Ovary (tissue), 3 donors: ENCODE data around the gene TTC29.

Experiments
- EP300 ChIP-seq: sonication (generic); formaldehyde crosslinking; IDR thresholded peaks from one replicate; pipeline ENCODE4 v1.6.1; 2017; ENCODE audit warnings: antibody characterized with exemption
- TF ChIP-seq, protein P1 (sequence below), 3 donors: fragments of 450-650 bp in 2 of 3; fragments of 200-600 bp in 1 of 3; IDR thresholded peaks; one replicate each; pipeline versions ENCODE4 v1.5.1 to v1.8.0; 2016 to 2022; ENCODE audit warnings: antibody characterized with exemption in 3 of 3, mild to moderate bottlenecking in 1 of 3
- donor health status: DM: no; HTN: no; CAD: no.

DNA sequence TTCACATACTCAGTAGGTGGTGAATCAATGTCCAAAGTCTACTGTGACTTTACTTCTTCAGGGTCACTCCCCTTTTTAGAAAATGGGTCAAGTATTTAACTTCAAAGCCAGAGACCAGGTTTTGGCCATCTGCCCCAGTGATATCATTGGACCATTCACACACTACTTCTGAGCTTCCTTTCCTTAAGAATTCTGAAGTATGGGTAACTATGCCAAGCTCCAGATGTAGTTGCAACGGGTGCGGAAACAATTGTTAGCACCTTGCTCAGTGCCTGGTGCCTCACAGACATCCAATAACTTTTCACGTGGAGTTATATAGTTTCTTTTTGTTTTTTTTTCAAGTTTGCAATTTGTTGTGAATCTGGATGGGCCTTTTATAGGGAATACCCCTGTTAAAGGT, 62.6 kb downstream of the TTC29 start:
- TF ChIP-seq, protein P1, sequence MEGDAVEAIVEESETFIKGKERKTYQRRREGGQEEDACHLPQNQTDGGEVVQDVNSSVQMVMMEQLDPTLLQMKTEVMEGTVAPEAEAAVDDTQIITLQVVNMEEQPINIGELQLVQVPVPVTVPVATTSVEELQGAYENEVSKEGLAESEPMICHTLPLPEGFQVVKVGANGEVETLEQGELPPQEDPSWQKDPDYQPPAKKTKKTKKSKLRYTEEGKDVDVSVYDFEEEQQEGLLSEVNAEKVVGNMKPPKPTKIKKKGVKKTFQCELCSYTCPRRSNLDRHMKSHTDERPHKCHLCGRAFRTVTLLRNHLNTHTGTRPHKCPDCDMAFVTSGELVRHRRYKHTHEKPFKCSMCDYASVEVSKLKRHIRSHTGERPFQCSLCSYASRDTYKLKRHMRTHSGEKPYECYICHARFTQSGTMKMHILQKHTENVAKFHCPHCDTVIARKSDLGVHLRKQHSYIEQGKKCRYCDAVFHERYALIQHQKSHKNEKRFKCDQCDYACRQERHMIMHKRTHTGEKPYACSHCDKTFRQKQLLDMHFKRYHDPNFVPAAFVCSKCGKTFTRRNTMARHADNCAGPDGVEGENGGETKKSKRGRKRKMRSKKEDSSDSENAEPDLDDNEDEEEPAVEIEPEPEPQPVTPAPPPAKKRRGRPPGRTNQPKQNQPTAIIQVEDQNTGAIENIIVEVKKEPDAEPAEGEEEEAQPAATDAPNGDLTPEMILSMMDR (IDR thresholded peaks at IDR 0.05): no peak
- no peak for TF ChIP-seq EP300
